GM06990 (cell line): Measurements from ENCODE around the gene FUT7.

Source experiments
- DNase-seq: peaks from one replicate; pipeline ENCODE4 v3.0.0-alpha.2; 2011; ENCODE audit not compliant: insufficient read length; ENCODE audit errors: extremely low read depth
- H3K27me3 ChIP-seq: replicated peaks from 2 replicates; pipeline ENCODE4 v1.6.0; 2011; ENCODE audit warnings: low read length; ENCODE audit not compliant: control insufficient read depth, insufficient read depth
- H3K36me3 ChIP-seq: 2 replicates; pipeline ENCODE4 v1.5.1; 2011; ENCODE audit warnings: low read length; ENCODE audit not compliant: control insufficient read depth, insufficient read depth
- H3K4me3 ChIP-seq: replicated peaks from 2 replicates; pipeline ENCODE4 v1.5.1; 2011; ENCODE audit warnings: low read depth, mild to moderate bottlenecking, control low read depth, low read length
- CTCF ChIP-seq: IDR thresholded peaks from 2 replicates; pipeline ENCODE4 v1.5.1; 2011; ENCODE audit warnings: low read length, control low read depth, mild to moderate bottlenecking, inconsistent platforms; ENCODE audit not compliant: insufficient read depth, poor library complexity, severe bottlenecking

FUT7 gene

GRCh38 chr9:136985027-136985602, 46.8 kb downstream of the FUT7 start:
- no peak for TF ChIP-seq CTCF
- Histone ChIP-seq H3K4me3 (no peak overlapping the region), H3K27me3 (no peaks in the 10 kb centered on the region; the same call in 1 of the 2 replicates), H3K36me3 (no peaks in the 10 kb centered on the region)
- no peak for DNase-seq

GRCh38 chr9:136984464-136985026, 47.3 kb downstream of the FUT7 start:
- Histone ChIP-seq H3K27me3 (no peaks in the 10 kb centered on the region; the same call in 1 of the 2 replicates), H3K4me3 (no peak overlapping the region), H3K36me3 (no peaks in the 10 kb centered on the region)
- no peak for DNase-seq
- TF ChIP-seq CTCF: no peak

GRCh38 chr9:136983656-136984314, 48.1 kb downstream of the FUT7 start:
- Histone ChIP-seq H3K27me3 (no peaks in the 10 kb centered on the region; the same call in 1 of the 2 replicates), H3K36me3 (no peaks in the 10 kb centered on the region), H3K4me3 (no peak overlapping the region)
- DNase-seq: no peak
- no peak for TF ChIP-seq CTCF

GRCh38 chr9:136983167-136983566, 48.7 kb downstream of the FUT7 start:
- H3K27me3 ChIP-seq: no peaks in the 10 kb centered on the region; the same call in 1 of the 2 replicates
- TF ChIP-seq CTCF: no peak
- H3K36me3 ChIP-seq: no peaks in the 10 kb centered on the region

GRCh38 chr9:136982232-136983051, 49.4 kb downstream of the FUT7 start, which contains the start of gene LCNL1:
Gene LCNL1 (plus strand): TSS chr9:136982993. CDS start chr9:136983587, 594 bp downstream.
- H3K4me3 ChIP-seq: no peak within 1 kb of the TSS
- no peak for TF ChIP-seq CTCF
- no peaks in the 10 kb centered on the region; the same call in 1 of the 2 replicates for H3K27me3 ChIP-seq
- no peaks in the 10 kb centered on the region for H3K36me3 ChIP-seq
- DNase-seq: no peak

More at GRCh38 chr9:136983167-136983566, 48.7 kb downstream of the FUT7 start:
- DNase-seq: no peak
- H3K4me3 ChIP-seq: no peak overlapping the region
